Fibroblast of villous mesenchyme (primary cell): ENCODE data around the gene MPI. TPM values are rescaled to one million over a fixed set of nuclear protein-coding genes. Genes with fewer than 3 reads are reported as not detected.

Experiments used
- DNase-seq: peaks from one replicate; pipeline ENCODE4 v3.0.0-alpha.2; 2010; ENCODE audit warnings: low read depth
- H3K4me3 ChIP-seq: 2 replicates; pipeline ENCODE4 v1.5.1; 2011; ENCODE audit warnings: low read depth, mild to moderate bottlenecking, low read length
- CTCF ChIP-seq: IDR thresholded peaks from 2 replicates; pipeline ENCODE4 v1.5.1; 2012; ENCODE audit warnings: low read depth, mild to moderate bottlenecking, low read length; ENCODE audit not compliant: insufficient read depth
- total RNA-seq: library from RNA; depleted of rRNA; stranded (reverse); fragments of >200 nt; gene quantifications from 2 replicates; pipeline ENCODE4 v1.2.3, GENCODE V29; 2012

The MPI gene
- total RNA-seq, 1 donor, result 41.5 TPM

GRCh38 chr15:74868059-74868458 is 21.8 kb upstream of the MPI start:
- DNase-seq, result no peak
- no peak overlapping the region for H3K4me3 ChIP-seq
- no peak for TF ChIP-seq CTCF

GRCh38 chr15:74869372-74869725 is 20.5 kb upstream of the MPI start:
- no peak for TF ChIP-seq CTCF
- H3K4me3 ChIP-seq, result no peak overlapping the region
- no peak for DNase-seq

GRCh38 chr15:74869726-74870407 is 20.0 kb upstream of the MPI start:
- DNase-seq, result peak; percentile 50
- TF ChIP-seq CTCF, result no peak
- no peak overlapping the region for H3K4me3 ChIP-seq

DNA sequence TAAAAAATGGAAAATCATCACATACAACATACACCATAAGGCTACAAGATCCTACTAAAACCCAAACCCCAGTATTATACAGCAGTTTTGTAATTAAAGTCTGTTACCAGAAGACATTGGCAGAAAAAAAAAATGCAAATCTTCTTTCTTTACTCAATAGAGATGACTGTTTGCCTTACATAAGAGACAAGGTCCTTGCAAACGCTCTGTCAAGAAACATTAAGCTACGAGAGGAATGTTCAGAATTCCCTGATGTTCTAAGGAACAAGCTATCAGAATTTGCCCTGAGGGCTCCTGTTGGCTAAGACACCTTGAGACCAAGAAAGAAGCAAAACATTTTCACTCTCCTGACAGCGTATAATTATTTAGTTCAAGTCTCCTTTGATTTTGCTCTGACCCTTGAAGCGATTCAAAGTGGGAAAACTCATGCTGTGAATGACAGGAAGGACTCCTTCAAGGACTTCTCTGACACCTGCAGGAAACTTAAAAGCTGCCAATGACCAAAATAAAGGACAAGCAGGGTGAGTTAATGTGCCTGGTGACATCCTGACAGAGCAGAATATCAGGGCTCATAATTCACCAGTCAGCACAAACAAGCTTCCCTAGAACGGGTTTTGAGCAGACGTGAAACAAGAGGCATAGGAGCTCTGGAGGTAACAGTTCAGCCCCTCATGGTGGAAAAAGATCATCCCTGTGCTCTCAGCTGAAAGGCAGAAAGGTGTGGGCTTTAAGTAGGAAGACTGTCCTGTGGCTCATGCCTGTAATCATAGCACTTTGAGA is 19.2 kb upstream of the MPI start:
- no peak overlapping the region for H3K4me3 ChIP-seq
- TF ChIP-seq CTCF, result no peak
- peak; percentile 62 for DNase-seq

GRCh38 chr15:74872702-74873035 is 17.2 kb upstream of the MPI start:
- no peak for DNase-seq
- no peak for TF ChIP-seq CTCF
- peak overlapping the region; percentile 79 for H3K4me3 ChIP-seq

- peak; percentile 95 for DNase-seq
- no peak for TF ChIP-seq CTCF
- H3K4me3 ChIP-seq, result peak within 1 kb of the TSS; percentile 79
These were observed 16.6 kb upstream of the MPI start, which contains the start of gene SCAMP2 for GRCh38 chr15:74873036-74873755. Gene SCAMP2 (minus strand): TSS chr15:74873365. CDS start chr15:74873255, 110 bp downstream.
